ENCODE measurements around the gene FEM1B. TPM values are rescaled to one million over a fixed set of nuclear protein-coding genes. Genes with fewer than 3 reads are reported as not detected.

The FEM1B gene
- polyA plus RNA-seq, 3 donors = 21.5 to 26.4 (median 26.0) TPM

DNA sequence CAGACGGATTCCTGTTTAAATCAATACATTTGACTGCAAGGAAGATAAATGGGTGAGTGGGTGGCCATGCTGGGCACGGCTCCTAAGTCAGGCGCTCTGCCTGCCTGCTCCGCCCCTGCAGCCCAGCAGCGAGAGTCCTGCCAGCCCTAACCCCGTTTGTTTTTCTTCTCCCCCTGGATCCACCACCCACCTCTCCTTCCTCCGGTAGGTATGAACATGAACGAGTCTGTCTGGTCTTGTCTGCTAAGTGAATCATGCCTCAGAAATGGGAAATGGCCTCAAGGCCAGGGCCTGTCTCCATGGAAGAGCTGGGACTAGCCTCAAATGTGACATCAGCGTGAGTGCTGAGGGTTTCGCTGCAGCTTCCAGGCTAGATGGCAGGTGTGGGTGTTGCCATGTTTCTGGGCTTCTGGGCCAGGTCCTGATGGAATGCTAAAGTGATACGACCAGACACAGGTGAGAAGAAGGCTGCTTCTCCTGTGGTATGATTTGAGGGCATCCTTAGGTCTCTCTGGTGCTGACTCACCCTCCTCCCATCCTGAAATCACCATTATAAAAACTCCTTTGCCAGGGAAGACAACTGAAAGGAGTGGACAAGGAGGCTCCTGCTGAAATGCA is 5.6 kb upstream of the FEM1B start:
- no peak overlapping the region for H3K9ac ChIP-seq (ENCODE audit: insufficient read depth, low read length, poor library complexity, severe bottlenecking)
- H4K20me1 ChIP-seq (ENCODE audit: insufficient read depth, low read length) = no peaks in the 10 kb centered on the region
- H3K4me3 Mint-ChIP-seq = no peak overlapping the region
- no peak for DNase-seq
- peak overlapping the region in 2 of 7 donors; percentile 13 to 27 for H3K27ac Mint-ChIP-seq
- H3K79me2 ChIP-seq (ENCODE audit: insufficient read depth, low read length) = peaks cover 7% of the 10 kb centered on the region
- H3K4me1 Mint-ChIP-seq = peaks cover 10% of the 10 kb centered on the region
- TF ChIP-seq, protein P1, sequence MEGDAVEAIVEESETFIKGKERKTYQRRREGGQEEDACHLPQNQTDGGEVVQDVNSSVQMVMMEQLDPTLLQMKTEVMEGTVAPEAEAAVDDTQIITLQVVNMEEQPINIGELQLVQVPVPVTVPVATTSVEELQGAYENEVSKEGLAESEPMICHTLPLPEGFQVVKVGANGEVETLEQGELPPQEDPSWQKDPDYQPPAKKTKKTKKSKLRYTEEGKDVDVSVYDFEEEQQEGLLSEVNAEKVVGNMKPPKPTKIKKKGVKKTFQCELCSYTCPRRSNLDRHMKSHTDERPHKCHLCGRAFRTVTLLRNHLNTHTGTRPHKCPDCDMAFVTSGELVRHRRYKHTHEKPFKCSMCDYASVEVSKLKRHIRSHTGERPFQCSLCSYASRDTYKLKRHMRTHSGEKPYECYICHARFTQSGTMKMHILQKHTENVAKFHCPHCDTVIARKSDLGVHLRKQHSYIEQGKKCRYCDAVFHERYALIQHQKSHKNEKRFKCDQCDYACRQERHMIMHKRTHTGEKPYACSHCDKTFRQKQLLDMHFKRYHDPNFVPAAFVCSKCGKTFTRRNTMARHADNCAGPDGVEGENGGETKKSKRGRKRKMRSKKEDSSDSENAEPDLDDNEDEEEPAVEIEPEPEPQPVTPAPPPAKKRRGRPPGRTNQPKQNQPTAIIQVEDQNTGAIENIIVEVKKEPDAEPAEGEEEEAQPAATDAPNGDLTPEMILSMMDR (IDR thresholded peaks at IDR 0.05) = no peak
- no peaks in the 10 kb centered on the region for H3K9me3 ChIP-seq (replicated peaks in 1 of 2; ENCODE audit: control insufficient read depth in 1 of 2, insufficient read depth in 1 of 2, low read length in 2 of 2)
- H3K4me2 ChIP-seq (replicated peaks; ENCODE audit: extremely low read depth, low read length, poor library complexity, severe bottlenecking) = no peak overlapping the region
- no peaks in the 10 kb centered on the region for H3K36me3 ChIP-seq (replicated peaks in 1 of 2; ENCODE audit: control insufficient read depth in 1 of 2, insufficient read depth in 2 of 2, low read length in 2 of 2)
- peaks cover 7 to 8% of the 10 kb centered on the region in 2 donors for H3K4me1 ChIP-seq (ENCODE audit: control insufficient read depth in 1 of 2, insufficient read depth in 2 of 2, low read length in 2 of 2)
- intact Hi-C loops (cut with micrococcal nuclease) = no loop called here
- H3K27me3 Mint-ChIP-seq (ENCODE audit: low read depth in 3 of 3) = peaks cover 0 to 7% (median 4%) of the 10 kb centered on the region in 3 donors
- no peaks in the 10 kb centered on the region for H3K36me3 Mint-ChIP-seq
- WGBS (ENCODE audit: insufficient coverage) = 87% methylated on average over 7 of the region's 11 CpGs
- H2AFZ ChIP-seq (ENCODE audit: insufficient read depth, low read depth, low read length, poor library complexity, severe bottlenecking) = no peak overlapping the region
- H3K9me3 Mint-ChIP-seq = no peaks in the 10 kb centered on the region
- H3K27me3 ChIP-seq (ENCODE audit: control insufficient read depth in 2 of 2, insufficient read depth in 2 of 2, low read length in 2 of 2) = peaks cover 0 to 7% of the 10 kb centered on the region in 2 donors
- no peak overlapping the region for H3K27ac ChIP-seq (ENCODE audit: low read depth in 1 of 2, low read length in 2 of 2)
- H3K4me3 ChIP-seq (replicated peaks in 1 of 3; ENCODE audit: low read depth in 2 of 3, low read length in 3 of 3) = no peak overlapping the region

DNA sequence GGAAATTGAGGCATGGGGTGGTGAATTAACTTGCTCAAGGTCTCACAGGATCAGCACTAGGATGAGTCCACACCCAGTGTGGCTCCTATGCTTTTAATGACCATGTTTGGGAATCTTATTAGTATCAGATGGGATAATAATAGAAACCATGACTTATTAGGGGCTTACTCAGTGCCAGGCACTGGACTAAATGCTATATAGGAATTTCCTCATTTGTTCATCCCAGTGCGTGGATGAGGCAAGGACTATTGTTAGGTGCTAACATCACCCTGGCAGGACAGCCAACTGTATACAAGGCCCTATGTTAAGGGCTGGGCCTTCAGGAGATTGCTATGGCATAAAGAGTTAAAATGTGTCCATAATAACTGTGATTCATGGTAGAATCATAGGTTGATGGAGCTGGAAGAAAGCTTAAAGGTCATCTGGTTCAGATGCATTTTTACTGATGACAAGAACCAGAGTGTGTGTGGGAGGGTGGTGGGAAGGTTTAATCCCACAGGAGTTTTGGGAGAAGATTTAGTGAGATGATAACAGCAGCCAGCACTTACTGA is 4.7 kb upstream of the FEM1B start:
- Histone ChIP-seq H3K79me2 (ENCODE audit: insufficient read depth, low read length) (peaks cover 12% of the 10 kb centered on the region), H3K9me3 (replicated peaks in 1 of 2; ENCODE audit: control insufficient read depth in 1 of 2, insufficient read depth in 1 of 2, low read length in 2 of 2) (no peaks in the 10 kb centered on the region), H3K4me3 (replicated peaks in 1 of 3; ENCODE audit: low read depth in 2 of 3, low read length in 3 of 3) (no peak overlapping the region), H2AFZ (ENCODE audit: insufficient read depth, low read depth, low read length, poor library complexity, severe bottlenecking) (no peak overlapping the region), H3K9ac (ENCODE audit: insufficient read depth, low read length, poor library complexity, severe bottlenecking) (no peak overlapping the region), H3K27ac (ENCODE audit: low read depth in 1 of 2, low read length in 2 of 2) (no peak overlapping the region), H3K4me1 (ENCODE audit: control insufficient read depth in 1 of 2, insufficient read depth in 2 of 2, low read length in 2 of 2) (peaks cover 10 to 11% of the 10 kb centered on the region in 2 donors), H3K27me3 (ENCODE audit: control insufficient read depth in 2 of 2, insufficient read depth in 2 of 2, low read length in 2 of 2) (peaks cover 0 to 3% of the 10 kb centered on the region in 2 donors), H3K4me2 (replicated peaks; ENCODE audit: extremely low read depth, low read length, poor library complexity, severe bottlenecking) (no peak overlapping the region), H3K36me3 (replicated peaks in 1 of 2; ENCODE audit: control insufficient read depth in 1 of 2, insufficient read depth in 2 of 2, low read length in 2 of 2) (no peaks in the 10 kb centered on the region), H4K20me1 (ENCODE audit: insufficient read depth, low read length) (no peaks in the 10 kb centered on the region)
- 80% methylated on average over 1 of the region's 1 CpG for WGBS (ENCODE audit: insufficient coverage)
- H3K4me1 Mint-ChIP-seq = peaks cover 12% of the 10 kb centered on the region
- H3K27me3 Mint-ChIP-seq (ENCODE audit: low read depth in 3 of 3) = peaks cover 0 to 3% (median 3%) of the 10 kb centered on the region in 3 donors
- intact Hi-C loops (cut with micrococcal nuclease) = no loop called here
- H3K9me3 Mint-ChIP-seq = no peaks in the 10 kb centered on the region
- H3K36me3 Mint-ChIP-seq = no peaks in the 10 kb centered on the region
- H3K4me3 Mint-ChIP-seq = no peak overlapping the region
- no peak for DNase-seq
- TF ChIP-seq, protein P1 (IDR thresholded peaks at IDR 0.05) = no peak
- no peak overlapping the region for H3K27ac Mint-ChIP-seq
